ENCODE measurements around the gene DCDC2C.

- TF ChIP-seq CTCF (IDR thresholded peaks at IDR 0.05; ENCODE audit: low read depth, low read length), result no peak
- TF ChIP-seq, protein P1, sequence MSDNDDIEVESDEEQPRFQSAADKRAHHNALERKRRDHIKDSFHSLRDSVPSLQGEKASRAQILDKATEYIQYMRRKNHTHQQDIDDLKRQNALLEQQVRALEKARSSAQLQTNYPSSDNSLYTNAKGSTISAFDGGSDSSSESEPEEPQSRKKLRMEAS (IDR thresholded peaks at IDR 0.05; ENCODE audit: low read depth, low read length), result no peak
- no peak for TF ChIP-seq POLR2A (IDR thresholded peaks at IDR 0.05; ENCODE audit: extremely low read depth, insufficient read length)
Observed at GRCh38 chr2:3755277-3755676, 51.9 kb downstream of the DCDC2C start.

Data from NB4 (cell line).